Endothelial cell of umbilical vein (primary cell): ENCODE data around the gene FREM3. TPM values are rescaled to one million over a fixed set of nuclear protein-coding genes. Genes with fewer than 3 reads are reported as not detected.

ENCODE experiments used
- Bru-seq: library from RNA; stranded (reverse); fragments of 400-500 nt; gene quantifications from one replicate; lab custom pipeline; 2021; lab: Mats Ljungman, UMichigan
- BruChase-seq, 2 experiments: library from RNA; stranded (reverse); fragments of 400-500 nt; gene quantifications; one replicate each; lab custom pipeline; 2021; lab: Mats Ljungman, UMichigan
- BruUV-seq: library from RNA; stranded (reverse); fragments of 400-500 nt; replicated peaks from 2 replicates; lab custom pipeline; 2021; lab: Mats Ljungman, UMichigan
- CTCF ChIA-PET: fragments of 300-600, 350-600 bp; sonication (Branson Sonifier 250); formaldehyde crosslinking; loops from one replicate; lab custom pipeline; 2021; ENCODE audit warnings: antibody characterized with exemption, inconsistent platforms; lab: Charles Lee
- POLR2A ChIA-PET: fragments of 300-600, 350-600 bp; sonication (Branson Sonifier 250); formaldehyde crosslinking; loops from one replicate; lab custom pipeline; 2021; ENCODE audit warnings: antibody characterized with exemption, inconsistent platforms; lab: Charles Lee
- DNase-seq: peaks from one replicate; pipeline ENCODE4 v3.0.0-alpha.2; 2011; ENCODE audit warnings: low read depth, low spot score
- FAIRE-seq: peaks from 2 replicates; lab custom pipeline; 2011; peaks lifted over from hg19 to GRCh38; lab: Jason Lieb, UNC
- H2AFZ ChIP-seq: 2 replicates; pipeline ENCODE4 v1.6.0; 2012; ENCODE audit warnings: low read depth, low read length, control low read depth, inconsistent platforms
- H3K27ac ChIP-seq: 2 replicates; pipeline ENCODE4 v1.5.1; 2011; ENCODE audit warnings: low read depth, mild to moderate bottlenecking, control low read depth, low read length, moderate library complexity; ENCODE audit not compliant: insufficient read depth
- H3K27me3 ChIP-seq, 2 experiments: 2 replicates each; pipeline versions ENCODE4 v1.6.0 to v1.6.1; 2011; ENCODE audit warnings: low read length in 2 of 2, mixed read lengths in 1 of 2; ENCODE audit not compliant: control insufficient read depth in 2 of 2, insufficient read depth in 2 of 2
- H3K36me3 ChIP-seq, 2 experiments: 2 replicates in 1 of 2; 3 replicates in 1 of 2; pipeline ENCODE4 v1.5.1; 2011; ENCODE audit warnings: low read length in 2 of 2, mild to moderate bottlenecking in 1 of 2, moderate library complexity in 1 of 2; ENCODE audit not compliant: control insufficient read depth in 2 of 2, insufficient read depth in 2 of 2; ENCODE audit errors: extremely low read depth in 1 of 2
- H3K4me1 ChIP-seq: 3 replicates; pipeline ENCODE4 v1.5.1; 2011; ENCODE audit warnings: mild to moderate bottlenecking, low read length; ENCODE audit not compliant: control insufficient read depth, insufficient read depth; ENCODE audit errors: extremely low read depth
- H3K4me2 ChIP-seq: 2 replicates; pipeline ENCODE4 v1.6.1; 2011; ENCODE audit warnings: low read length, control low read depth, mixed read lengths; ENCODE audit not compliant: insufficient read depth
- H3K4me3 ChIP-seq, 3 experiments: fragments of 200-600 bp in 1 of 3; sonication (generic), shearing (Covaris generic) in 1 of 3; replicated peaks in 1 of 3; 2 replicates each; pipeline ENCODE4 v1.5.1; 2011 to 2016; ENCODE audit warnings: control low read depth in 3 of 3, low read length in 3 of 3, mild to moderate bottlenecking in 2 of 3, inconsistent platforms in 1 of 3, low read depth in 1 of 3, moderate library complexity in 1 of 3; ENCODE audit not compliant: insufficient read depth in 1 of 3
- H3K79me2 ChIP-seq: 2 replicates; pipeline ENCODE4 v1.6.0; 2012; ENCODE audit warnings: low read length, inconsistent platforms; ENCODE audit not compliant: control insufficient read depth, insufficient read depth
- H3K9ac ChIP-seq: replicated peaks from 2 replicates; pipeline ENCODE3; 2011; ENCODE audit warnings: low read length, control low read depth; ENCODE audit not compliant: insufficient read depth; ENCODE audit errors: extremely low read depth
- H3K9me1 ChIP-seq: replicated peaks from 3 replicates; pipeline ENCODE4 v1.6.0; 2011; ENCODE audit warnings: mild to moderate bottlenecking, low read length; ENCODE audit not compliant: control insufficient read depth, insufficient read depth; ENCODE audit errors: extremely low read depth
- H3K9me3 ChIP-seq: replicated peaks from 2 replicates; pipeline ENCODE4 v1.5.1; 2012; ENCODE audit warnings: low read length, inconsistent platforms; ENCODE audit not compliant: control insufficient read depth, insufficient read depth
- H4K20me1 ChIP-seq: replicated peaks from 2 replicates; pipeline ENCODE3; 2011; ENCODE audit warnings: mild to moderate bottlenecking, low read length; ENCODE audit not compliant: control insufficient read depth, insufficient read depth; ENCODE audit errors: extremely low read depth
- EZH2 ChIP-seq: IDR thresholded peaks from 2 replicates; pipeline ENCODE4 v1.6.1; 2012; ENCODE audit warnings: borderline replicate concordance, low read depth, mild to moderate bottlenecking, moderate library complexity, low read length, inconsistent platforms; ENCODE audit not compliant: severe bottlenecking
- dilution Hi-C: fragments of 300-500 bp; cut with MboI; formaldehyde crosslinking; loops from one replicate; pipeline ENCODE4 v1.15.0; 2019; ENCODE audit warnings: low sequenced_read_pairs; ENCODE audit not compliant: extremely low pct_ligation_motif_present
- intact Hi-C: fragments of 100-400 bp; cut with micrococcal nuclease; formaldehyde crosslinking; loops from one replicate; pipeline ENCODE4 v1.10.0; 2022
- long read RNA-seq: library from polyadenylated mRNA; stranded (forward); transcript quantifications from one replicate; pipeline ENCODE4 v2.0.0, GENCODE V29; 2021
- polyA minus RNA-seq, 3 experiments: library from RNA; depleted of rRNA, polyadenylated mRNA; stranded (reverse); fragments of >200 nt; gene quantifications; 1 replicate in 1 of 3; 2 replicates in 2 of 3; pipeline ENCODE4 v1.2.3, GENCODE V29; 2011
- polyA plus RNA-seq, 4 experiments: library from polyadenylated mRNA; depleted of rRNA in 3 of 4; stranded (reverse) in 3 of 4; unstranded in 1 of 4; fragments of >200 nt; gene quantifications; 2 replicates each; pipeline versions ENCODE4 v1.2.1 to v1.2.3, GENCODE V29; 2011 to 2012; ENCODE audit warnings: missing spikeins in 1 of 4
- total RNA-seq: library from RNA; stranded (reverse); gene quantifications from 2 replicates; pipeline ENCODE4 v1.2.3, GENCODE V29; 2021
- TF ChIP-seq, protein P1 (sequence below), 2 donors: IDR thresholded peaks; 1 replicate in 1 of 2; 2 replicates in 1 of 2; pipeline ENCODE4 v1.5.1; 2011; ENCODE audit warnings: low read length in 2 of 2, mild to moderate bottlenecking in 2 of 2, moderate library complexity in 2 of 2, control low read depth in 1 of 2, inconsistent platforms in 1 of 2, low read depth in 1 of 2; ENCODE audit not compliant: insufficient read depth in 1 of 2; ENCODE audit errors: extremely low read depth in 1 of 2

FREM3 gene
- total RNA-seq (0.04 and 0.05 TPM in 2 replicates), polyA plus RNA-seq (0.08 and 0.10 TPM in 2 replicates), polyA minus RNA-seq (0.04 and 0.15 TPM in 2 replicates), Bru-seq, nascent RNA (percentile 5 among the genes with signal in this experiment), BruChase-seq, experiment 1, labeled RNA remaining after a 6-hour chase (percentile 4 among the genes with signal in this experiment), BruChase-seq, experiment 2, labeled RNA remaining after a 2-hour chase (percentile 6 among the genes with signal in this experiment)
- 0.06 and 0.13 TPM in 2 replicates for polyA plus RNA-seq (2011; cell fraction: cytosol; rRNA removed)
- polyA plus RNA-seq (2011; cell fraction: nucleus; rRNA removed): 0.06 and 0.08 TPM in 2 replicates
- 0.04 and 0.07 TPM in 2 replicates for polyA plus RNA-seq (2012)
- not detected for polyA minus RNA-seq (2011; cell fraction: cytosol; rRNA and poly(A)+ RNA removed)
- polyA minus RNA-seq (2011; cell fraction: nucleus; rRNA and poly(A)+ RNA removed): 0.10 and 0.14 TPM in 2 replicates
- long read RNA-seq, partial matches to known transcripts: 1 of 1 reads
- long read RNA-seq, other reads (novel, unspliced or antisense): 0 of 1 reads

DNA sequence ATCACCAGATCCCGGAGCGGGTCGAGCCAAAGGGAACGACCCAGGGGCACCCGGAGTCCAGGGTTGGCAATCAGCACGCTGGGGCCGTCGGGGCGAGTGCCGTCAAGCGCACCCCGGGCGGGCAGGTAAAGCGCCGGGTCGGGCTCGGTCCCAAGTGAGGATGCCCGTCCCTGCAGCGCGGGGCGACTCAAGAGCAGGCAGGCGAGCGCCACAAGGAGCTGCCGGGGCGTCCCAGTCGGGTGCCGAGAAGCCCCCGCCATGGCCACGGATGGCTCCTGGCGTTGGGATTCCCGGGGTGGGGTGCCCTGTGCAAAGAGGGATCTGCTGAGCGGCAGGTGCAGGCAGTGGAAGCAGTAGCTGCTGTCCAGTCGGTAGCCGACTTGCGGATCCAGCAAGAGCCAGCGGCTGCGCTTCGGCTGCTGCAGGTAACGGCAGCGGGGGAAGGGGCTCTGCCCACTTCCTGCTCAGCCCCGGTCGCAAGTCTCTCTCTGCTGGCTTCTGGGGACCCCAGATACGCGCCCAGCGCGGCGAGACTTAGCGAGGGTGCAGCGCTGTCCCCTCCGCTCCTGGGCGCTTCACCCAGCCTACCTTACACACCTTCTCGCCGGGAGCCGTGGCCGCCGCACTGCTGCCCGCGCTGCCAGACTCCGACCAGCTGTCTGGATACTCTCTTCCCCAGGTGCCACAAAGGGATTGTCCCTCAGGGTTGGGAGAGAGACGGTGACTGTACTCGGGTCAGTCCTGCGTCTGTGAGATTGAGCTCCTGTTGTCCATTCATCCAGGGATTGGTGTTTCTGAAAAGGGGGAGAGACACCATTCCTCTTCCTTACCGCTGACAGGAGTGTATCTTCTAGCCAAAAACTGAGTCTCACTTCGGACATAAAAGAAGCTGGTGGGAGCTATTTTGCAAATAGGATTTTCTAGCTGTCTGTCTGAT lies at the start of gene FREM3:
TSS of gene FREM3 (minus strand) at position 260 of the 937 bp plus-strand sequence. CDS start at position 260, 0 bp downstream.
- Histone ChIP-seq H3K27me3 (peaks cover 26 to 31% of the 10 kb centered on the region in 2 experiments), H4K20me1 (no peaks in the 10 kb centered on the region), H3K79me2 (no peaks in the 10 kb centered on the region), H3K9ac (no peak within 1 kb of the TSS), H2AFZ (no peak within 1 kb of the TSS), H3K4me3 (peak within 1 kb of the TSS in 1 of 3 experiments; percentile 22), H3K36me3 (no peaks in the 10 kb centered on the region), H3K9me1 (no peaks in the 10 kb centered on the region), H3K4me2 (no peak within 1 kb of the TSS), H3K4me1 (peaks cover 6% of the 10 kb centered on the region), H3K9me3 (no peaks in the 10 kb centered on the region), H3K27ac (no peak within 1 kb of the TSS)
- ChIA-PET POLR2A (no interaction called here), CTCF (interaction anchor here (1.3 kb wide), 1 partner anchor 21 kb away, joined by 3 read pairs; no protein-coding TSS in a partner anchor)
- TF ChIP-seq, protein P1, sequence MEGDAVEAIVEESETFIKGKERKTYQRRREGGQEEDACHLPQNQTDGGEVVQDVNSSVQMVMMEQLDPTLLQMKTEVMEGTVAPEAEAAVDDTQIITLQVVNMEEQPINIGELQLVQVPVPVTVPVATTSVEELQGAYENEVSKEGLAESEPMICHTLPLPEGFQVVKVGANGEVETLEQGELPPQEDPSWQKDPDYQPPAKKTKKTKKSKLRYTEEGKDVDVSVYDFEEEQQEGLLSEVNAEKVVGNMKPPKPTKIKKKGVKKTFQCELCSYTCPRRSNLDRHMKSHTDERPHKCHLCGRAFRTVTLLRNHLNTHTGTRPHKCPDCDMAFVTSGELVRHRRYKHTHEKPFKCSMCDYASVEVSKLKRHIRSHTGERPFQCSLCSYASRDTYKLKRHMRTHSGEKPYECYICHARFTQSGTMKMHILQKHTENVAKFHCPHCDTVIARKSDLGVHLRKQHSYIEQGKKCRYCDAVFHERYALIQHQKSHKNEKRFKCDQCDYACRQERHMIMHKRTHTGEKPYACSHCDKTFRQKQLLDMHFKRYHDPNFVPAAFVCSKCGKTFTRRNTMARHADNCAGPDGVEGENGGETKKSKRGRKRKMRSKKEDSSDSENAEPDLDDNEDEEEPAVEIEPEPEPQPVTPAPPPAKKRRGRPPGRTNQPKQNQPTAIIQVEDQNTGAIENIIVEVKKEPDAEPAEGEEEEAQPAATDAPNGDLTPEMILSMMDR (IDR thresholded peaks at IDR 0.05; ENCODE audit: extremely low read depth in 1 of 2, insufficient read depth in 1 of 2, low read depth in 1 of 2, low read length in 2 of 2): no peak
- TF ChIP-seq EZH2: peak; percentile 88
- FAIRE-seq: no peak
- intact Hi-C loops (no loop called here), dilution Hi-C loops (no loop called here)
- DNase-seq: no peak
- no TSS peak for BruUV-seq
